SK-N-SH (cell line): Measurements from ENCODE around the gene ANKRD11.

Source experiments
- EP300 ChIP-seq, 2 experiments: IDR thresholded peaks; 2 replicates each; pipeline versions ENCODE4 v1.4.0 to v1.6.1; 2012; ENCODE audit warnings: borderline replicate concordance in 1 of 2, low read depth in 1 of 2, low read length in 1 of 2
- MXI1 ChIP-seq: IDR thresholded peaks from 2 replicates; pipeline ENCODE4 v1.6.1; 2012; ENCODE audit warnings: mild to moderate bottlenecking, low read depth, low read length, improper control_type of control experiment
- RXRA ChIP-seq: IDR thresholded peaks from 2 replicates; pipeline ENCODE4 v1.4.0; 2012; ENCODE audit warnings: low read depth, mild to moderate bottlenecking, borderline replicate concordance
- TF ChIP-seq, protein P1 (sequence below): fragments of 200-600 bp; sonication (generic); IDR thresholded peaks from 2 replicates; pipeline ENCODE4 v1.6.1; 2017; ENCODE audit warnings: antibody characterized with exemption, mild to moderate bottlenecking, moderate library complexity

- TF ChIP-seq, protein P1, sequence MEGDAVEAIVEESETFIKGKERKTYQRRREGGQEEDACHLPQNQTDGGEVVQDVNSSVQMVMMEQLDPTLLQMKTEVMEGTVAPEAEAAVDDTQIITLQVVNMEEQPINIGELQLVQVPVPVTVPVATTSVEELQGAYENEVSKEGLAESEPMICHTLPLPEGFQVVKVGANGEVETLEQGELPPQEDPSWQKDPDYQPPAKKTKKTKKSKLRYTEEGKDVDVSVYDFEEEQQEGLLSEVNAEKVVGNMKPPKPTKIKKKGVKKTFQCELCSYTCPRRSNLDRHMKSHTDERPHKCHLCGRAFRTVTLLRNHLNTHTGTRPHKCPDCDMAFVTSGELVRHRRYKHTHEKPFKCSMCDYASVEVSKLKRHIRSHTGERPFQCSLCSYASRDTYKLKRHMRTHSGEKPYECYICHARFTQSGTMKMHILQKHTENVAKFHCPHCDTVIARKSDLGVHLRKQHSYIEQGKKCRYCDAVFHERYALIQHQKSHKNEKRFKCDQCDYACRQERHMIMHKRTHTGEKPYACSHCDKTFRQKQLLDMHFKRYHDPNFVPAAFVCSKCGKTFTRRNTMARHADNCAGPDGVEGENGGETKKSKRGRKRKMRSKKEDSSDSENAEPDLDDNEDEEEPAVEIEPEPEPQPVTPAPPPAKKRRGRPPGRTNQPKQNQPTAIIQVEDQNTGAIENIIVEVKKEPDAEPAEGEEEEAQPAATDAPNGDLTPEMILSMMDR, result peak; percentile 16; the same call in 1 of the 2 replicates
- TF ChIP-seq EP300 (IDR thresholded peaks at IDR 0.05; ENCODE audit: borderline replicate concordance in 1 of 2, low read depth in 1 of 2, low read length in 1 of 2), result no peak
- TF ChIP-seq RXRA, result no peak
- no peak for TF ChIP-seq MXI1
Observed at GRCh38 chr16:89293276-89294143, 196.9 kb downstream of the ANKRD11 start.
